ENCODE results near the gene XCL1. TPM values are rescaled to one million over a fixed set of nuclear protein-coding genes. Genes with fewer than 3 reads are reported as not detected.
"Not testable (repeated sequence)": the region's sequence is repeated elsewhere in the genome, so short reads cannot be mapped to it uniquely, and the experiment has no call there.

The XCL1 gene
- not detected in 2 replicates for total RNA-seq (2014; rRNA removed; shearing (Covaris generic))
- polyA plus RNA-seq (2015; cell fraction: cytosol; rRNA removed): not detected in 2 replicates
- not detected in 2 replicates for polyA plus RNA-seq (2015; cell fraction: nucleus; rRNA removed)

GRCh38 chr1:168576245-168576688 lies at the start of gene XCL1:
XCL1 (plus strand) TSS chr1:168576605; CDS start chr1:168576638, 33 bp downstream.
- not testable (repeated sequence) for DNase-seq (ENCODE audit: low read depth)

- DNase-seq (ENCODE audit: low read depth): no peak
Measured at GRCh38 chr1:168529518-168529917, 46.9 kb upstream of the XCL1 start.

- no peak for DNase-seq (ENCODE audit: low read depth)
Measured at GRCh38 chr1:168531615-168532345, 44.6 kb upstream of the XCL1 start.

- DNase-seq (ENCODE audit: low read depth): peak; percentile 17
Measured at GRCh38 chr1:168535536-168535935, 40.9 kb upstream of the XCL1 start.

GRCh38 chr1:168540798-168541197 lies 35.6 kb upstream of the XCL1 start:
- not testable (repeated sequence) for DNase-seq (ENCODE audit: low read depth)

GRCh38 chr1:168542978-168543377 lies 33.4 kb upstream of the XCL1 start:
- not testable (repeated sequence) for DNase-seq (ENCODE audit: low read depth)

- DNase-seq (ENCODE audit: low read depth): not testable (repeated sequence)
Measured at GRCh38 chr1:168543840-168544498, 32.4 kb upstream of the XCL1 start, which contains the start of gene XCL2. XCL2 (minus strand) TSS chr1:168543997; CDS start chr1:168543964, 33 bp downstream.

- peak; percentile 35 for DNase-seq (ENCODE audit: low read depth)
Measured at GRCh38 chr1:168545678-168546552, 30.5 kb upstream of the XCL1 start.

GRCh38 chr1:168546553-168546895 lies 29.9 kb upstream of the XCL1 start:
- DNase-seq (ENCODE audit: low read depth): not testable (repeated sequence)

GRCh38 chr1:168550971-168551370 lies 25.4 kb upstream of the XCL1 start:
- DNase-seq (ENCODE audit: low read depth): no peak

GRCh38 chr1:168551688-168552087 lies 24.7 kb upstream of the XCL1 start:
- no peak for DNase-seq (ENCODE audit: low read depth)

GRCh38 chr1:168552961-168553360 lies 23.4 kb upstream of the XCL1 start:
- DNase-seq (ENCODE audit: low read depth): peak; percentile 6

GRCh38 chr1:168553680-168554553 lies 22.5 kb upstream of the XCL1 start:
- no peak for DNase-seq (ENCODE audit: low read depth)

GRCh38 chr1:168554603-168555483 lies 21.6 kb upstream of the XCL1 start:
- no peak for DNase-seq (ENCODE audit: low read depth)

GRCh38 chr1:168555508-168556046 lies 20.8 kb upstream of the XCL1 start:
- no peak for DNase-seq (ENCODE audit: low read depth)

- no peak for DNase-seq (ENCODE audit: low read depth)
Measured at GRCh38 chr1:168556647-168557046, 19.8 kb upstream of the XCL1 start.

- DNase-seq (ENCODE audit: low read depth): no peak
Measured at GRCh38 chr1:168560370-168560769, 16.0 kb upstream of the XCL1 start.

GRCh38 chr1:168561989-168562388 lies 14.4 kb upstream of the XCL1 start:
- DNase-seq (ENCODE audit: low read depth): no peak

GRCh38 chr1:168565825-168566224 lies 10.6 kb upstream of the XCL1 start:
- no peak for DNase-seq (ENCODE audit: low read depth)
